Stimulated activated CD8-positive, alpha-beta memory T cell treated with anti-CD3 and anti-CD28 coated beads, Interleukin-4, amount 100 ng/mL, for 24 hours (primary cell): Measurements from ENCODE around the gene METRNL.

ENCODE experiments used
- DNase-seq: peaks from one replicate; pipeline ENCODE4 v3.0.0-alpha.2; 2020; ENCODE audit warnings: low read depth

The METRNL gene

GRCh38 chr17:83142619-83143018, 63.2 kb downstream of the METRNL start:
- DNase-seq, result no peak

DNA sequence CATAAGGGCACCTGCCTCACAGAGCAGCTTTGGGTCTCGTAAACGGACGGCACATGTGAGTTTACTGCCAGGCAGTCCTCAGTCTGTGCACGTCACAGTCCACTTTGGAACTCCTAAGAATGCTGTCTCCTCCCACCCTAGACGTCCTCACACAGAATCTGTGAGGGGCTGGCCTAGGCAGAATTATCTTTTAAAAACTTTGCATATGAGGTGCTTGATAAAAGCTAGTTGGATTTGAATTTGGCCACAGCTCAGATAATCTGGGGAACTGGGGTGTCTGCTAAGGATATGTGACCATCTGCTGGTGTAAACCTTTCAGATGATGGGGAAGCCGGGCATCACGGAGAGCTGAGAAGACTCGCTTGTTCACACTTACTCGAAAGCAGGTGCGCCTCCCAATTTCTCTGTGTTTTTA, 64.4 kb downstream of the METRNL start:
- DNase-seq, result no peak
